ENCODE data around the gene SLC24A1.

SLC24A1 gene

GRCh38 chr15:65619626-65620290 lies 2.0 kb upstream of the SLC24A1 start (continued):
- TF ChIP-seq ZNF529 (tag by site-specific recombination; IDR thresholded peaks at IDR 0.05; ENCODE audit: insufficient replicate concordance) (no peak), MZF1 (tag by site-specific recombination; IDR thresholded peaks at IDR 0.05; ENCODE audit: borderline replicate concordance) (no peak)

- Histone ChIP-seq H3K27ac (ENCODE audit: extremely low read depth, low read depth, low read length) (no peak overlapping the region), H3K4me3 (ENCODE audit: low read depth, low read length) (no peak overlapping the region), H3K4me1 (ENCODE audit: control insufficient read depth, insufficient read depth, low read length) (no peaks in the 10 kb centered on the region), H3K36me3 (ENCODE audit: control insufficient read depth in 2 of 2, insufficient read depth in 1 of 2, low read length in 2 of 2) (peaks cover 0 to 20% of the 10 kb centered on the region in 2 experiments; a peak in 1 of 3 replicates), H3K9me3 (ENCODE audit: control insufficient read depth, insufficient read depth, low read depth, low read length) (no peaks in the 10 kb centered on the region)
- POLR2A ChIA-PET: interaction anchor here (2.1 kb wide), 1 partner anchor 10 kb away, joined by 11 read pairs; the partner anchor contains the start of gene INTS14
- TF ChIP-seq ZNF23 (tag by site-specific recombination; IDR thresholded peaks at IDR 0.05; ENCODE audit: borderline replicate concordance) (no peak), ZBTB8A (tag by site-specific recombination; IDR thresholded peaks at IDR 0.05) (no peak), EGR2 (tag by site-specific recombination; IDR thresholded peaks at IDR 0.05; ENCODE audit: low read depth) (no peak), ZNF624 (tag by site-specific recombination; IDR thresholded peaks at IDR 0.05) (no peak), IKZF3 (tag by site-specific recombination; IDR thresholded peaks at IDR 0.05) (no peak), ZFP69B (tag by site-specific recombination; IDR thresholded peaks at IDR 0.05) (no peak), ZNF510 (tag by site-specific recombination; IDR thresholded peaks at IDR 0.05; ENCODE audit: insufficient replicate concordance) (no peak), ZNF776 (tag by site-specific recombination; IDR thresholded peaks at IDR 0.05; ENCODE audit: borderline replicate concordance) (no peak), BCL6B (tag by site-specific recombination; IDR thresholded peaks at IDR 0.05) (no peak), ZNF514 (tag by site-specific recombination; IDR thresholded peaks at IDR 0.05) (no peak), ZNF404 (tag by site-specific recombination; IDR thresholded peaks at IDR 0.05) (no peak), ZNF639 (tag by site-specific recombination; IDR thresholded peaks at IDR 0.05) (no peak), ZBTB26 (tag by site-specific recombination; optimal IDR thresholded peaks at IDR 0.05) (no peak)
- CTCF ChIA-PET: interaction anchor here (1.3 to 2.9 kb wide), 2 partner anchors 10 to 18 kb away, joined by 4 to 9 read pairs; partner anchors contain the start of gene INTS14
Measured at GRCh38 chr15:65620833-65621232, 905 bp upstream of the SLC24A1 start.

- no peak overlapping the region for H3K4me3 ChIP-seq (ENCODE audit: low read depth, low read length)
- TF ChIP-seq MYNN (tag by site-specific recombination; IDR thresholded peaks at IDR 0.05; ENCODE audit: borderline replicate concordance) (no peak), FEZF1 (tag by site-specific recombination; IDR thresholded peaks at IDR 0.05) (no peak), SP2 (tag by site-specific recombination; IDR thresholded peaks at IDR 0.05) (no peak), ZNF510 (tag by site-specific recombination; IDR thresholded peaks at IDR 0.05; ENCODE audit: insufficient replicate concordance) (no peak), ZNF221 (tag by site-specific recombination; IDR thresholded peaks at IDR 0.05; ENCODE audit: borderline replicate concordance) (no peak)
- H3K27ac ChIP-seq (ENCODE audit: extremely low read depth, low read depth, low read length): no peak overlapping the region
- ChIA-PET CTCF (interaction anchor here (1.0 to 2.9 kb wide), 2 partner anchors 12 to 16 kb away, joined by 3 to 9 read pairs; partner anchors contain the start of gene INTS14), POLR2A (no interaction called here)
- H3K9me3 ChIP-seq (ENCODE audit: control insufficient read depth, insufficient read depth, low read depth, low read length): no peaks in the 10 kb centered on the region
- H3K4me1 ChIP-seq (ENCODE audit: control insufficient read depth, insufficient read depth, low read length): no peaks in the 10 kb centered on the region
- peaks cover 0 to 25% of the 10 kb centered on the region in 2 experiments; a peak in 1 of 3 replicates for H3K36me3 ChIP-seq (ENCODE audit: control insufficient read depth in 2 of 2, insufficient read depth in 1 of 2, low read length in 2 of 2)
Measured at GRCh38 chr15:65623103-65623502, 1.4 kb downstream of the SLC24A1 start.
